IPS-20b (cell line): ENCODE data around the gene TBC1D16.

Experiments
- H3K27ac ChIP-seq: one replicate; pipeline ENCODE4 v1.5.1; 2013; ENCODE audit warnings: low read length
- H3K27me3 ChIP-seq: 2 replicates; pipeline ENCODE4 v1.6.1; 2013; ENCODE audit warnings: mild to moderate bottlenecking, low read length, inconsistent platforms; ENCODE audit not compliant: insufficient read depth
- H3K36me3 ChIP-seq: 2 replicates; pipeline ENCODE4 v1.6.1; 2013; ENCODE audit warnings: low read depth, mild to moderate bottlenecking, inconsistent platforms, low read length, moderate library complexity; ENCODE audit not compliant: insufficient read depth
- H3K4me1 ChIP-seq: 2 replicates; pipeline ENCODE4 v1.6.1; 2013; ENCODE audit warnings: mild to moderate bottlenecking, control low read depth, inconsistent platforms, low read length, moderate library complexity; ENCODE audit not compliant: insufficient read depth
- H3K4me3 ChIP-seq: 2 replicates; pipeline ENCODE4 v1.5.1; 2013; ENCODE audit warnings: mild to moderate bottlenecking, low read length, inconsistent platforms
- H3K9ac ChIP-seq: 2 replicates; pipeline ENCODE4 v1.6.1; 2013; ENCODE audit warnings: low read depth, mild to moderate bottlenecking, inconsistent platforms, low read length, moderate library complexity
- H3K9me3 ChIP-seq: 2 replicates; pipeline ENCODE4 v1.6.1; 2013; ENCODE audit warnings: mild to moderate bottlenecking, low read depth, low read length, inconsistent platforms; ENCODE audit not compliant: insufficient read depth

The TBC1D16 gene

DNA sequence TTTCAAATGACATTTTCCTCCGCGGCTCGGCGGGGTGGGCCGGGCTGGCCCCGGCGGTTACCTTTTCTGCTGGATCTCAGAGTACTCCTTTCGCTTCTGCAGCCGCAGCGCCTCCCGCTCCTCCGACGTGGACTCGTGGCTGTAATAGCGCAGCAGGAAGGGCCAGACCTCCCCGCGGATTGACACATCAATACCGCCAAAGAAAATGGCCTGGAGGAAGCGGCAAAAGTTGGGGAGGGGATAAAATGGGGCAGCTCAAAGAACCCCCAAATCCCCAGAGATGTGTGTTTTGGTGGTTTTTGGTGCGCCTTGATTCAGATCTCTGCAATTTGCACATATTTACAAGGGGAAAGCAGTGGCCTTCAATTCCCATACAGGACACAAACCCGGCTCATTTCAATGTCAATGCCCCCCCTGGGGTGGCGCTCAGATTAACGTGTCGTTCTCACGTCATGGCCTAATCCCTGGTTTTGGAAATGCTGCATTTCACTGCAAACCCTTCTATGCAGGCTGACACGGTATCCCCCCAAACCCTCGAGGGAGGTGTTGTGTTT, 85.9 kb downstream of the TBC1D16 start:
- H3K9me3 ChIP-seq = no peaks in the 10 kb centered on the region
- H3K4me1 ChIP-seq = peaks cover 39% of the 10 kb centered on the region
- H3K27ac ChIP-seq = peak overlapping the region; percentile 70
- H3K9ac ChIP-seq = peak overlapping the region; percentile 80
- H3K36me3 ChIP-seq = peaks cover 38% of the 10 kb centered on the region
- peak overlapping the region; percentile 70 for H3K4me3 ChIP-seq
- no peaks in the 10 kb centered on the region for H3K27me3 ChIP-seq

GRCh38 chr17:79948945-79949655, 86.6 kb downstream of the TBC1D16 start:
- H3K27ac ChIP-seq = peak overlapping the region; percentile 70
- H3K36me3 ChIP-seq = peaks cover 45% of the 10 kb centered on the region
- peak overlapping the region; percentile 70 for H3K4me3 ChIP-seq
- H3K4me1 ChIP-seq = peaks cover 36% of the 10 kb centered on the region
- peak overlapping the region; percentile 80 for H3K9ac ChIP-seq
- H3K9me3 ChIP-seq = no peaks in the 10 kb centered on the region
- H3K27me3 ChIP-seq = no peaks in the 10 kb centered on the region

DNA sequence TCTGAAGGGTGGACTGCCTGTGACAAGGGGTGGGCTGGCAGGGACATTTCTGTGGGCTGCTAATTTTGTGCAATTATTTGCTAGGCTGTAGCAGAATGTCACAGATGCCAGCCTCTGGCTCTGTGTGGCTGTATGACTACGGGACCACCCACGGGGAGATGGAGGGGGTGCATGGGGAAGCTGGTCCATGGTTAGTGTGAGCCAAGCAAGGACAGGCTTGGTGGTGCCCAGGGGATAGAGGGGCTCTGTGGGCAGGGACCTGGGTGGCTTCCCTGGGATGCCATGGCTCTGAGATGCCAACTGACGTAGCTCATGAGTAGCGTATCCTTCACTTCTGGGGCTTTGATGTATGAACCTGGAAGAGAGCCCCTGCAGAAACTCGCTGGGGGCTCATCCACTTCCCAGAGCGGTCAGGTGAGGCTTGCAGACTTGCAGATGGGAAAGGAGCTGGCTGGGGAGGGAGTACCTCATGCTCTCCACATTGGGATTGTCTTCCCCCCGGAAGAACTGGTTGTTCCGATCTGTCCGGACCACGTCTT, 87.2 kb downstream of the TBC1D16 start:
- Histone ChIP-seq H3K9me3 (no peaks in the 10 kb centered on the region), H3K4me3 (peak overlapping the region; percentile 70; the same call in 1 of the 2 replicates), H3K36me3 (peaks cover 51% of the 10 kb centered on the region), H3K9ac (peak overlapping the region; percentile 80; the same call in 1 of the 2 replicates), H3K27ac (peak overlapping the region; percentile 70), H3K27me3 (no peaks in the 10 kb centered on the region), H3K4me1 (peaks cover 36% of the 10 kb centered on the region)

DNA sequence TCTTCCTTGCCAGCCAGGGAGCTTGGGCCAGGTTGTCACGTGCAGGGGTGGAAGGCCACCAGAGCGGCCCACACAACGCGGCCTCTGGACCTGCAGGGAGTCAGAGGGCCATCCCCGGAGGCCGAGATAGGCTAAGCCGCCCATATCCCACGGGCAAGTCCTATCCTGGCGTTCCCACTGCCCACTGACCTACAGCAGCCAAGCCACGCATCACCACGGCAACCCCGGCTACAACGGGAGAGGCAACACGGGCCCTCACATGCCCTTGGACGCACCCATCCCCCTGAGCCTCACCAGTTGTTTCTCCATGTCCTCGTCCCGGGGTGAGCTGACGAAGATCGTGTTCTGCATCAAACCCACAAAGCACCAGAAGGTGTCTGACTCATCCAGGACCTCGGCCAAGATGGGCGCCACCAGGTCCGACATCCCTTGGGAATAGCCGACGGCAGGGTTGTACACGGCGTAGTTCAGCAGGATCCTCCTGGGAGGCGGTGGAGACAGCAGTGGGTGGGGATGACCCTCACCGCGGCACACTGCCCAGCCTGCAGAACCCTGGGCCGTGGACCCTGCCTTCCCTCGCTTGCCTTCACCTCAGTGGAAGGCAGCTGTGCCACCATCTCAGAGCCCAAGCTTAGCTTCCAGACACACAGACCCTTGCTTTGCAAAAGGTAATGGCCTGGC, 88.2 kb downstream of the TBC1D16 start:
- Histone ChIP-seq H3K27ac (no peak overlapping the region), H3K4me3 (no peak overlapping the region), H3K4me1 (peaks cover 32% of the 10 kb centered on the region), H3K9ac (no peak overlapping the region), H3K27me3 (no peaks in the 10 kb centered on the region), H3K36me3 (peaks cover 61% of the 10 kb centered on the region), H3K9me3 (no peaks in the 10 kb centered on the region)

DNA sequence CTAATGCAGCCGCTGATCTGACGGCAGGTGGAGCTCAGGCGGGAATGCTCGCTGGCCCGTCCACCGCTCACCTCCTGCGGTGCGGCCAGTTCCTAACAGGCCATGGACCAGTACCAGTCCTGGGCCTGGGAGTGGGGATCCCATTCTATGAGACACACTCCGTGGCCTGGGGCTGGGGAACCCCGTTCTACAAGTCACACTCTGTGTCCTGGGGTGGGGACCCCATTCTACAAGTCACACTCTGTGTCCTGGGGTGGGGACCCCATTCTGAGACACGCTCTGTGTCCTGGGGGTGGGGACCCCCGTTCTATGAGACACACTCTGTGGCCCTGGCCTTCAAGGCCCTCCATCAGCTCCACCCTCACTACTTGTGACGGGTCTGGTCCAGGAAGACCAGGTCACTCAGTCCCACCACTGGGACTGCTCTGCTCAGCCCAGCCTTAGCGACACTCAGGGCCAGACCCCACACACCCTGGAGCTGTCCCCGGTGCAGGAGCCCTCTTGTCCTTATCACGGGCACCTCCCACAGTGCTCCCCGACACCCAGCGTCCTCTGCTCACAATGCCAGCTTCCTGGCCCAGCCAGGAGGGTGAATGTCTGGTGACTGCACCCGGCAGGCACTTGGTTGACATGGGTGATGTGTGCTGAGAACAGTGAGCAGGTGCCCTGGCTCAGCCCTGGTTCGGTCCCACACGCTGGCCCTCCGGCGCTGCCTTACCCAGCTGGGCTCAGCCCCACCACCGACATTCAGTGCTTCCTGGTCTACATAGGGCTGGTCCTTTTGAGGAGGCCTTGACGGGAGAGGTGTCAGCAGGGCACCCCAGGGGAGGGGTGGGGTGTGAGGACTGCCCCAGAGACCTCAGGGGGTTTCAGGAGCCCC, 89.1 kb downstream of the TBC1D16 start:
- no peak overlapping the region for H3K4me3 ChIP-seq
- H3K4me1 ChIP-seq = peaks cover 23% of the 10 kb centered on the region
- no peak overlapping the region for H3K9ac ChIP-seq
- H3K27me3 ChIP-seq = no peaks in the 10 kb centered on the region
- peaks cover 67% of the 10 kb centered on the region for H3K36me3 ChIP-seq
- H3K9me3 ChIP-seq = no peaks in the 10 kb centered on the region
- H3K27ac ChIP-seq = no peak overlapping the region

DNA sequence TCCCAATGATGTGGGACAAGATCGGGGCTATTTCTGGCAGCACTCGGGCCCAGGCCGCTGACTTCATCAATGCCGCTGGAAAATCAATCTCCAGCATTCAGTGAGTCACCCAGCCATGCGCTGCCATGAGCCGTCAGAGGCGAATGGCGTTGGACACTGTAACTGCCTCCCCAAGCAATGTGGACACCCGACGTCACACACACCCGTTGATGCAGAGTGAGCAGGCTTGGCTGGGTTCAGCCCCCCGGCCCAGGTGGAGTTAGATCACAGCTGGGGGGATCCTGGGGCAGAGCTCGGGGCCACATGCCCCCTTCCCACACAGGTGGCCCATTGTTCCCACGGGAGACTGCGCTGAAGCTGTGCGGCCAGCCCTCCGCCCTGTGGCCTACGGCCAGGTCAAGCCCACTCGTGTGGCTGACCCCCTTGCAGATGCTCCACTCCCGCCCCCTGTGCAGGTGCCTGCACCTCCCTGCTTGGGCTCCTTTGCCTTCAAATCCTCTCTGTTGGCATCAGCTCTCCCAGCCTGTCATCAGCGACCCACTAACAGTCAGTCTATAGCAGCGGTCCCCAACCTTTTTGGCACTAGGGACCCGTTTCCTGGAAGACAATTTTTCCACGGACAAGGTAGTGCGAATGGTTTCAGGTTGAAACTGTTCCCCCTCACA, 89.9 kb downstream of the TBC1D16 start:
- Histone ChIP-seq H3K9me3 (no peaks in the 10 kb centered on the region), H3K36me3 (peaks cover 75% of the 10 kb centered on the region), H3K27me3 (no peaks in the 10 kb centered on the region), H3K27ac (no peak overlapping the region), H3K4me3 (no peak overlapping the region), H3K4me1 (peaks cover 14% of the 10 kb centered on the region), H3K9ac (no peak overlapping the region)

- peaks cover 13% of the 10 kb centered on the region for H3K4me1 ChIP-seq
- H3K27ac ChIP-seq = no peak overlapping the region
- H3K9me3 ChIP-seq = no peaks in the 10 kb centered on the region
- H3K36me3 ChIP-seq = peaks cover 82% of the 10 kb centered on the region
- H3K9ac ChIP-seq = no peak overlapping the region
- H3K27me3 ChIP-seq = no peaks in the 10 kb centered on the region
- H3K4me3 ChIP-seq = no peak overlapping the region
These were observed 90.8 kb downstream of the TBC1D16 start for GRCh38 chr17:79944821-79945391.

DNA sequence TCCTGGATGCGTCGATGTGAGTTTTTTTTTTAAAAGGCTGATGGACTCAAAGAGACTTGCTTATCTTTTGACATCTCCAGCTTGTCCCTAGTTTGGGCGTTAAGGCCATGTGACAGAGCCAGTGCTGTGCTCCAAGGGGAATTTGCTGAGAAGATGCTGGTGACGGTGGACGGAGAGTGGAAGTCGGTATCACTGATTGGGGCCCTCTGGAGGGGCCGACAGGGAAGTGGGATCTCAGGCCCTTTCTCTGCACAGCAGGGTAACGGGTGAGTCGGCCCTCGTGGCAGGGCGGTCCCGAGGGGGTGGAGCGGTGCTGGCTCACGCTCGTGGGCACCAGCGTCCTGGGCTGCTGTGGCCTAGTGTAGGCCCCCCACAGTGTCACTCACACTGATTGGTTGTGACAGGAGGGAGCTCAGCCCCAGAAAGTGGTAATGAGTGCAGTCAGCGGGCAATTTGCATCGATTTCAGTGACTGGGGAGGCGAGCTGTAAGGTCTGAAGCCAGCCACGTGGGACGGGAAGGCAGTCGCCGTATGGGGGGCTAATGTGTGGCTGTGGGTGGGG, 91.3 kb downstream of the TBC1D16 start:
- Histone ChIP-seq H3K36me3 (peaks cover 88% of the 10 kb centered on the region), H3K27me3 (no peaks in the 10 kb centered on the region), H3K4me1 (peaks cover 11% of the 10 kb centered on the region), H3K9ac (no peak overlapping the region), H3K27ac (no peak overlapping the region), H3K4me3 (no peak overlapping the region), H3K9me3 (no peaks in the 10 kb centered on the region)

DNA sequence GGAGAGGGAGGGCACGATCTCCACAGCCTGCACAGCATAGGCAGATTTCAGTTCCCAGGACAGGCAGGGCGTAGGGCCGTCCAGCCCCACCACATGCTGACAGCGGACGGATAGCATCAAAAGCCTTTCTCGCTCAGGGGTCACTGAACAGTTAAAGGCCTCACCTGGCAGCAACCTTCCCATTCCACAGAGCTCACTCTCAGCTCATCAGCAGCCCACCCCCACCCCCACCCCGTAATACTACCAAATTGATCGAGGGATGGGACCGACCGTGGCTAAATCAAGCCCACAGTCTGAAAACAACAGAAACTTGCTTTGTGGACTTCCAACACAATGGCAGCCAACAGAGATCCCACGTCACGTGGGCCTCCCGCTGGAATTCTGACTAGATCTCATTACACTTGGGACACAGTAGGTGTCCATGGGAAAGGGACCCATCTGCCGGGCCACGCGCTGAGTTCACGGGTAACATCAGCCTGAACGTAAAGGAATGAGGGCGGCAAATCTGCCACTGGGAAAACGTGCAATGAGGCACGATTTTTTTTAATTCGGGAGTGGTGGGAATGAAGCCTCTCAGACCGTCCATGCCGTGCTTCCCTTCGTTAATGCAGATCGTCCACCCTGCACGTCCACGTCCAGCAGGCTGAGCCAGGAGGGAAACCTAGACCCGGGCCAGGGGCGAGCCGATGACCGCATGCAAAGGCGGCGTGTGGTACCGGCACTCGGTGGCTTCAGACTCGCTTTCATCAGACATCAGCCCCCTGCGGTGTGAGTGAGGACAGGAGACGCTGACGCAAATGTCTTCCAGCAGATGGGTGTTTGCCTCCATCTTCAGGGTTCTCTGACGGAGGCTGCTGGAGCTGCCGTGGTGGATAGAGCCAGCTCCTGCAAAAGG, 92.1 kb downstream of the TBC1D16 start:
- peaks cover 4% of the 10 kb centered on the region; the same call in 1 of the 2 replicates for H3K4me1 ChIP-seq
- H3K36me3 ChIP-seq = peaks cover 87% of the 10 kb centered on the region
- no peaks in the 10 kb centered on the region for H3K9me3 ChIP-seq
- no peak overlapping the region for H3K27ac ChIP-seq
- H3K27me3 ChIP-seq = no peaks in the 10 kb centered on the region
- H3K4me3 ChIP-seq = no peak overlapping the region
- no peak overlapping the region for H3K9ac ChIP-seq
